Kidney (tissue), 14 donors: Measurements from ENCODE around the gene NKD2. TPM values are rescaled to one million over a fixed set of nuclear protein-coding genes. Genes with fewer than 3 reads are reported as not detected.

Experiments used
- DNase-seq, 5 donors: peaks; one replicate each; pipeline ENCODE4 v3.0.0-alpha.2; 2013 to 2020
- FAIRE-seq: peaks from 2 replicates; lab custom pipeline; 2012; peaks lifted over from hg19 to GRCh38; lab: Jason Lieb, UNC
- H3K27ac ChIP-seq, 2 donors: one replicate each; pipeline ENCODE4 v1.7.0; 2013; ENCODE audit warnings: low read depth in 2 of 2, low read length in 2 of 2, inconsistent platforms in 1 of 2
- H3K27me3 ChIP-seq: one replicate; pipeline ENCODE4 v1.7.1; 2013; ENCODE audit warnings: low read length, inconsistent platforms; ENCODE audit not compliant: control insufficient read depth, insufficient read depth
- H3K36me3 ChIP-seq, 3 donors: one replicate each; pipeline versions ENCODE4 v1.7.0 to v1.7.1; 2013; ENCODE audit warnings: low read length in 3 of 3, control low read depth in 1 of 3, inconsistent platforms in 1 of 3; ENCODE audit not compliant: insufficient read depth in 3 of 3, control insufficient read depth in 2 of 3
- H3K4me1 ChIP-seq, 3 donors: one replicate each; pipeline versions ENCODE4 v1.7.0 to v1.7.1; 2013; ENCODE audit warnings: low read length in 3 of 3, inconsistent platforms in 1 of 3, low read depth in 1 of 3; ENCODE audit not compliant: control insufficient read depth in 2 of 3, insufficient read depth in 2 of 3
- H3K4me3 ChIP-seq, 3 donors: one replicate each; pipeline versions ENCODE4 v1.7.0 to v1.8.1; 2013; ENCODE audit warnings: low read length in 3 of 3, control low read depth in 1 of 3, inconsistent platforms in 1 of 3
- H3K9ac ChIP-seq, 3 donors: one replicate each; pipeline versions ENCODE4 v1.7.0 to v1.7.1; 2013; ENCODE audit warnings: low read length in 3 of 3, control low read depth in 1 of 3, inconsistent platforms in 1 of 3
- H3K9me3 ChIP-seq, 3 donors: one replicate each; pipeline versions ENCODE4 v1.7.0 to v1.7.1; 2013; ENCODE audit warnings: low read length in 3 of 3, control low read depth in 1 of 3, inconsistent platforms in 1 of 3; ENCODE audit not compliant: control insufficient read depth in 2 of 3, insufficient read depth in 1 of 3
- CTCF ChIP-seq: IDR thresholded peaks from 3 replicates; pipeline ENCODE4 v1.5.1; 2012; ENCODE audit warnings: mild to moderate bottlenecking, moderate library complexity, borderline replicate concordance; ENCODE audit not compliant: insufficient read depth; ENCODE audit errors: extremely low read depth
- intact Hi-C: fragments of 100-400 bp; cut with DNase I; formaldehyde crosslinking; loops from one replicate; pipeline ENCODE4 v1.11.1; 2022
- polyA plus RNA-seq: library from polyadenylated mRNA; stranded (reverse); fragments of 350-450 nt; fragmentation: Illumina TruSeq; extraction: RNeasy Lipid Tissue Mini Kit (QIAGEN cat#74804); gene quantifications from one replicate; pipeline ENCODE4 v1.2.3, GENCODE V29; 2014; ENCODE audit warnings: low read depth, low replicate concordance; ENCODE audit not compliant: insufficient read depth
- total RNA-seq: library from RNA; stranded (reverse); fragmentation: NEBNext Ultra II Directional; extraction: Animal tissue kit (Norgen Biotek cat#: 25700); gene quantifications from one replicate; pipeline ENCODE4 v1.2.1, GENCODE V29; 2021
- donor health status: control.
- donor health status: control.
- donor health status: control.
- donor health status: control.
- donor health status: control.
- donor health status: DM: yes; HTN: yes; CAD: no.
- donor health status: Normal renal cell carcinoma (clear cell type).

Gene NKD2
- total and polyA plus RNA-seq, 2 donors from 2014 or later: 7.9 to 14.1 TPM

GRCh38 chr5:1002836-1003235 lies 5.8 kb upstream of the NKD2 start:
- TF ChIP-seq CTCF: no peak
- intact Hi-C loops: no loop called here
- Histone ChIP-seq H3K4me1 (peaks cover 0 to 15% (median 0%) of the 10 kb centered on the region in 3 donors), H3K4me3 (no peak overlapping the region), H3K27me3 (no peaks in the 10 kb centered on the region), H3K36me3 (no peaks in the 10 kb centered on the region), H3K27ac (no peak overlapping the region), H3K9me3 (no peaks in the 10 kb centered on the region), H3K9ac (no peak overlapping the region)
- no peak for FAIRE-seq
- peak in 2 of 5 donors; percentile 26 to 32 for DNase-seq

- FAIRE-seq (no peak), DNase-seq (peak in 2 of 5 donors; percentile 66 to 81)
- H3K27me3 ChIP-seq: no peaks in the 10 kb centered on the region
- H3K9me3 ChIP-seq: no peaks in the 10 kb centered on the region
- no peaks in the 10 kb centered on the region for H3K36me3 ChIP-seq
- no peak overlapping the region for H3K27ac ChIP-seq
- no peak overlapping the region for H3K9ac ChIP-seq
- no peak for TF ChIP-seq CTCF
- intact Hi-C loops: no loop called here
- peaks cover 0 to 14% (median 0%) of the 10 kb centered on the region in 3 donors for H3K4me1 ChIP-seq
- H3K4me3 ChIP-seq: no peak overlapping the region
Observed at GRCh38 chr5:1003296-1003937, 5.2 kb upstream of the NKD2 start.

DNA sequence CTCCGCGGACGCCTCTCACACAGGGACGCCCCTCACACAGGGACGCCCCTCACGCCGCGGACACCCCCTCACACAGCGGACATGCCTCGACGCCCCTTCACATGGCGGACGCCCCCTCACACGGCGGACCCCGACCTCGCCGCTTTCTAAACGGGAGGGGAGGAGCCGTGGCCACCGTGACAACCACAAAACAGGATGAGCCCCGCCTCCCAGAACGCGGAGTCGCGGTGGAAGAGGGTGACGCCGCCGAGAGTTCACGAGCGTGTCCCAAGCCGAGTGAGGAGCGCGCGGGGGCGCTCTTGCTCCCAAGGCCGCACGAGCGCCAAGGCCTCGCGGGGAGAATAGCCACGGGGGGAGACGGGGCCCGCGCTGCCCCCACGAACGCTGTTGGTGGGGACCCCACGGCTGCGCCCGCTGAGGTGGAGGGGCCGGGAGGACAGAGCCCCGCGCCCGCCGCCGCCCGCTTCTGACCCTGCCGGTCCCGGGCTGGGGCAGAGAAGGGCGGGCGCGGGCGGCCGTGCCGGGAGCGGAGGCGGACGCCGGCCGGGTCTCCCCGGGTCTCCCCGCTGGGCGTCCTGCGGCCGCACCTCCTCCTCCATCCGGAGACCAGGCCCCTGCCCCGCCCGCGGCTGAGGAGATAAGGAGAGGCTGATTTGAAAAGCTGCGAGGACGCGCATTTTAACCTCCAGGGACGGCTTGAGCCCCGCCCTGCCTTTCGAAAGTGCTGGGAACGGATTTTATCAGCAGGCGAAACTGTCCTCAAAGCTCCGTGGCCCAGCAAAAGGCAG lies 3.9 kb upstream of the NKD2 start:
- DNase-seq: peak; percentile 72 to 95 (median 85)
- TF ChIP-seq CTCF: peak; percentile 39
- Histone ChIP-seq H3K27me3 (no peaks in the 10 kb centered on the region), H3K4me3 (peak overlapping the region in 1 of 3 donors; percentile 56), H3K9ac (peak overlapping the region in 1 of 3 donors; percentile 40), H3K4me1 (peaks cover 0 to 17% (median 0%) of the 10 kb centered on the region in 3 donors), H3K9me3 (no peaks in the 10 kb centered on the region), H3K27ac (peak overlapping the region; percentile 57 to 77), H3K36me3 (no peaks in the 10 kb centered on the region)
- intact Hi-C loops: no loop called here
- FAIRE-seq: no peak
